Esophagus (tissue), 2 donors: ENCODE data around the gene SMARCD3. TPM values are rescaled to one million over a fixed set of nuclear protein-coding genes. Genes with fewer than 3 reads are reported as not detected.

Source experiments
- H3K27ac ChIP-seq, 2 donors: one replicate each; pipeline ENCODE4 v1.5.1; 2013; ENCODE audit warnings: low read depth in 2 of 2, mild to moderate bottlenecking in 2 of 2, inconsistent platforms in 1 of 2, low read length in 1 of 2, moderate library complexity in 1 of 2
- H3K27me3 ChIP-seq, 2 donors: one replicate each; pipeline ENCODE4 v1.6.1; 2013; ENCODE audit warnings: low read length in 2 of 2, control low read depth in 1 of 2, mild to moderate bottlenecking in 1 of 2; ENCODE audit not compliant: insufficient read depth in 2 of 2, control insufficient read depth in 1 of 2
- H3K36me3 ChIP-seq, 2 donors: one replicate each; pipeline ENCODE4 v1.6.1; 2013; ENCODE audit warnings: low read length in 1 of 2; ENCODE audit not compliant: control insufficient read depth in 2 of 2, insufficient read depth in 2 of 2
- H3K4me1 ChIP-seq, 2 donors: one replicate each; pipeline ENCODE4 v1.6.1; 2013; ENCODE audit warnings: low read length in 1 of 2; ENCODE audit not compliant: control insufficient read depth in 2 of 2, insufficient read depth in 2 of 2
- H3K4me3 ChIP-seq, 2 donors: one replicate each; pipeline ENCODE4 v1.5.1; 2013; ENCODE audit warnings: low read length in 2 of 2, mild to moderate bottlenecking in 2 of 2, low read depth in 1 of 2, moderate library complexity in 1 of 2
- H3K9me3 ChIP-seq, 2 donors: one replicate each; pipeline ENCODE4 v1.6.1; 2013; ENCODE audit warnings: mild to moderate bottlenecking in 2 of 2, low read depth in 1 of 2, low read length in 1 of 2, moderate library complexity in 1 of 2; ENCODE audit not compliant: control insufficient read depth in 2 of 2, insufficient read depth in 1 of 2
- WGBS, 2 donors: extraction: QIAGEN DNeasy Blood & Tissue Kit; methylation state at CpG; one replicate each; pipeline ENCODE4 v1.1.7; 2013; 5-methylcytosine and 5-hydroxymethylcytosine counted together
- polyA plus RNA-seq, 2 donors: library from polyadenylated mRNA; stranded (reverse); fragments of 200-250 nt; gene quantifications; one replicate each; pipeline ENCODE4 v1.2.3, GENCODE V29; 2013
- donor health status: healthy with polysubstance abuse.
- donor health status: Bipolar disorder and iron deficiency.

The SMARCD3 gene
- polyA plus RNA-seq, 2 donors, result 7.5 to 8.3 TPM

DNA sequence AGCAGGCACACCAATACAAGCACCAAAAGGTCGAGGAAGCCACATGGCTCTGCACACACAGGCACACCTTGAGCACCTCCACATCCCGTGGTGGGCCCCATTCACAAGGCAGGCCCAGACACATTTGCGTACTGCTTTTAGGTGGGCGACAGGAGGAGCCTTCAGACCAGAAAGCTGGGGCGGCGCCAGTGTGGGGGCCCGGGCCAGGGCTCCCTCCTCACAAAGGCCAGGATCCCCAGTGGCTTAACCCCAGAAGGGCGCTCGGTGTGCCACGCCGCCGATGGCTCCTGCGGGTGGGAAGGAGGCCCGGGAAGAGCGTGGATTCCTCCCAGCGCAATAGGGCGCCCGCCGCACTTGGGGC lies 2.8 kb upstream of the SMARCD3 start:
- Histone ChIP-seq H3K9me3 (no peaks in the 10 kb centered on the region), H3K36me3 (no peaks in the 10 kb centered on the region), H3K4me3 (peak overlapping the region; percentile 42 to 49), H3K4me1 (peaks cover 2 to 15% of the 10 kb centered on the region in 2 donors), H3K27ac (peak overlapping the region; percentile 74 to 76), H3K27me3 (no peaks in the 10 kb centered on the region)
- WGBS, 2 donors, result 5% methylated on average over 14 to 19 of the region's 19 CpGs

DNA sequence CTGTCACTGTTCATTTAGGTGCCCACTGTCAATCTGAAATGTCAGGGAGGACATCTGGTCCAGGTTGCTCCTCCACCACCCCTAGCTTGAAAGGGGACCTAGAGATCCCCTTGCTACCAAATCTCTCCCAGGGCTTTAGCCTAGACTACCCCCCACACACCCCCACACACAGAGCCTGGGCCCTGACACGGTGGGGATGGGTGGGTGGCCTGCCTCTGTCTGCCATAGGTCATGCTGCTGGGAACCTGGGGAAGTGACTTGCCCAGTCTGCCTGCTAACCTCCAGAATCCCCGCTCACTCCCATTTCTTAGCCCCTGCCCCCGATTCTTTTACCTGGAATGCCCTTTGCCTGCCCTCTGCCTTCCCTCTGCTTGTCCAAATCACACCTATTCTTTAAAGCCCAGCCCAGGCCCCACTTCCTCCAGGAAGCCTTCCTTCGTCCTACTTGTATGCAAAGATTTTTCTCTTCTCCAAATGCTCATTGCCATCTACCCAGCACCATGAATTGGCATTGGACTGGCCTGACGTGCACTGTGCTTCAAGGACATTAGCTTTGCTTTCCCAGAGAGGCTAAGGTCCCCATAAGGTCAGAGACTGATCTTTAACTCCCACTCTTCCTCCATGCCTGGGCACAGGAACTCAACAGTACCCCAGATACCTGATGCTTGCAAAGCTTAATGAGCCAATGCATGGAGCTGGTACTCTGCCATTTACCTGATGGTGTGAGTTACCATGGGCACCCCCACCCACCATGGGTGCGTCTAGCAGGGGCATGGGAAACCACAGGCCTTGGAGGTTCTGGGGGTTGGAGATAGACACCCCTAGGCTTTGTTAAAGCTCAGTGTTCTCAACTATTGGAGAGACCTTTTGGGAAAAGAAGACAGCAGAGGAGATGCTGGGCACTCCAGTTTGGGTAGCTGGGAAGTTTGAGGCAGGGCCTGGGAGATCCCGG lies 2.0 kb upstream of the SMARCD3 start:
- 64 to 73% methylated on average over 7 of the region's 7 CpGs for WGBS, 2 donors
- Histone ChIP-seq H3K4me1 (peaks cover 2 to 19% of the 10 kb centered on the region in 2 donors), H3K27ac (peak overlapping the region; percentile 12 to 85), H3K9me3 (no peaks in the 10 kb centered on the region), H3K36me3 (no peaks in the 10 kb centered on the region), H3K4me3 (no peak overlapping the region), H3K27me3 (no peaks in the 10 kb centered on the region)

DNA sequence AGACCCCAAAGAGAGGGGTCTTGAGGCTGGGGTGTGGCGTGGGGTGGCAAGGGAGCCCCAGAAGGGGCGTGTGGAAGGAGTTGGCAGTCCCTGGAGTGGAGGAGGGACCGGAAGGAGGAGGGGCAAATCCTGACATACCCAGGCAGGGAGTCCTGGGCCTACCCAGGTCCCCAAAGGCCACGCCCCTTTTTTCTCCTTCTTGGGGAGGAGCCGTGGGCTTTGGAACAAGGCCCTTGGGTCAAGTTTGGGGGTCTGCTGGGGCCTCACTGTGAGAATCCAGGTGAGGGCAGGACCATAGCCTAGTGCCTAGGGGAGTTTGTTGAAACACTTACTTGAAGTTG lies 1.2 kb upstream of the SMARCD3 start:
- peak overlapping the region; percentile 79 to 85 for H3K27ac ChIP-seq
- no peaks in the 10 kb centered on the region for H3K27me3 ChIP-seq
- H3K4me3 ChIP-seq, result no peak overlapping the region
- H3K36me3 ChIP-seq, result no peaks in the 10 kb centered on the region
- no peaks in the 10 kb centered on the region for H3K9me3 ChIP-seq
- WGBS, 2 donors, result 15 to 17% methylated on average over 4 to 5 of the region's 5 CpGs
- H3K4me1 ChIP-seq, result peaks cover 2 to 21% of the 10 kb centered on the region in 2 donors

DNA sequence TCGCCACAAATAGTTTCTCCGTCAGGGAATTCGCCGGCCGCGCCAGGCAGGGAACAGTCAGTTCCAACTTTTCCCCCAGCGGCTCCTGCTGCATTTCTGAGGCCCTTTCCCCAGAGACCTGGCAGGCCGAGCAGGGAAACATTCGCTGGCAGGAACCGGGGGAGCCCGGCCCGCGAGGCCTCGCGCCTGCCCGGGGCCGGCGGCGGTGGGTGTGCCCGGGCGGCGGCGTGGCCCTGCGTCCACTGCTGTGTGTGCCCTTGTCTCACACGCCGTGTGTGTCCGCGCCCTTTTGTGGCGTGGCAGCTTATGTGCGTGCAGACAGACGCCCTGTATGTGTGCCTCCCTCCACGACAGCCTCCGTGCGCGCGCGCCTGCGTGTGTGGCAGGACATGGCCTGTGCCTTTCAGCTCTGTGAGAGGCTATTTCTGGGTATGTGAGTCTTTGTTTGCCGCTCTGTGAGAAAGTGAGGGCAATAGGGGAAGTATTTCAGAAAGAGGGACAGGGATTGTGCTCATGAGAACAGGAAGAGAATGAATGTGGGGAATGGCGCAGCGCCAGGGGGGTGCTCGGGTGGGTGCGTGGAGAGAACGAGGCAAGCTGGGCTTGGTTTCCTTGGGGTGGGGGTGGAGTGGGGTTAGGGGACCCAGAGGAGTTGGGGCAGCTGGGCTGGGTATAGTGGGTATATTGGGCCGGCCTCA lies 689 bp upstream of the SMARCD3 start:
- Histone ChIP-seq H3K27ac (peak overlapping the region; percentile 79 to 85), H3K4me1 (peaks cover 3 to 21% of the 10 kb centered on the region in 2 donors), H3K4me3 (peak overlapping the region; percentile 50 to 53), H3K27me3 (no peaks in the 10 kb centered on the region), H3K36me3 (no peaks in the 10 kb centered on the region), H3K9me3 (no peaks in the 10 kb centered on the region)
- 3 to 5% methylated on average over 43 to 45 of the region's 45 CpGs for WGBS, 2 donors

DNA sequence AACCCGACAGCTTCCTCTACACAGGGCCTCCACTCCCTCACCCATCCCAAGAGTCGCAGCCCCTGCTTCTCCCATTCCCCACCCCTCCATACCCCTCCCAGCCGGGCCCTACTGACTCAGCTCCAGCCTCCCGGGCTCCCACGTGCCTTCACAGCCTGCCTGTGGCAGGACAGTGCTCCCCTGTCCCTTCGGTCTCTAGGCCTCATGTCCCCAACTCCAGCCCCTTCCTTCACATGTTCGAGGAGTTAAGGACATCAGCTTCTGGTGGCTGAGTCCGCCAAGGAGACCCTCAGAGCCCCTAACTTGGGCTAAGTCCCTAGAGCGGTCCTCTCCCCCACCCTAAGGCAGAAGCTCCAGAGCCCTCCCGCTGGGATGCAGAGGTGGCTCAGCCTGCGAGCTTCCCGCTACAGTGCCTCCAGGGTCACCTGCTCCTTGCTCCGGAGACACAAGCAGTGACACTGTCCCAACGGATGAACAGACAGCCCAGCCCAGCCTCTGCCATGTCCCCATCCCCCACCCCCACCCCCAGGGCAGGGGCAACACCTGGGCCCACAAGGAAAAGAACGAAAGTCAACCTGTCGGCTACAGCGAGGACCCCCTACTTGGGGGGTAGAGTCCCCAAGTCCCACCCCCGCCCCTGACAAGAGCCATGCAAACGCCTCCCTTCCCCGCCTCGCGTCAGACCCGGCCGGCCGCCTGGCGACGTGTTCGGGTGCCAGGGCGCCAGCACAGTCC lies 716 bp downstream of the SMARCD3 start:
- H3K9me3 ChIP-seq, result no peaks in the 10 kb centered on the region
- H3K4me1 ChIP-seq, result peaks cover 6 to 25% of the 10 kb centered on the region in 2 donors
- H3K4me3 ChIP-seq, result peak overlapping the region; percentile 50 to 53
- H3K27me3 ChIP-seq, result no peaks in the 10 kb centered on the region
- WGBS, 2 donors, result 11% methylated on average over 24 to 29 of the region's 29 CpGs
- peak overlapping the region; percentile 64 to 85 for H3K27ac ChIP-seq
- no peaks in the 10 kb centered on the region for H3K36me3 ChIP-seq

DNA sequence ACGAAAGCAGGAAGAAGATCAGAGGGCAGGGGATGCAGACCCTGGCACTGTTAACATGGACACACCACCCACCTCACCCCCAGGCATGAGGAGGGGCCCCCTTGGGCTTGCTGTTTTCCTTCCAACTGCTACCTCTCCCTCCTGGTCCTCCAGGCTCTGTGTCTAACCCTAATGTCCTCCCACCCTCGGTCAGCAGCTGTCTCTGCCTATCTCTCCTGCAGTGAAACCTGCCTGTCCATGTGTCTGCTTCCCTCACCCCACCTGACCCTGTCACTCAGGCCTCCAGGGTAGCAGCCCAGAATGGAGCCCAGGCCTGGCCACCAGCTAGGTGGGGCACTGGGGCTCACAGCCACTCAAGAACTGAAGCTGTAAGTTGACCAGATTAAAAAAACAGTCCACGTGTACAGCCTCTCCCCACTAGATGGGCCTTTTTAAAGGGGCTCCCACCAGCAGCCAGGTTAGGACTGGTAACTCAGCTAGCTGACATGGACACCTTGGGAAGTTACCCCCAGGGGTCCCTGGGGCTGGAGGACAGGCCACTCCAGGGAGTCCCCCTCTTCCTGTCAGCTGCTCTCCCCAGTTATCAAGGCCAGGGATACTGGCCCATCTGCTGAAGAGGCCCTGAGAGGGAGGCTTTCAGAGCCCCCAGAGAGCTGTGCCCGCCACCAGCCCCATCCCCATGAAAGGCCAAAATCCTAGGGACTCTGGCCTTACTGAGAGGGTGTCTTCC lies 1.5 kb downstream of the SMARCD3 start:
- H3K36me3 ChIP-seq, result no peaks in the 10 kb centered on the region
- 62 to 64% methylated on average over 4 of the region's 4 CpGs for WGBS, 2 donors
- H3K27me3 ChIP-seq, result no peaks in the 10 kb centered on the region
- no peaks in the 10 kb centered on the region for H3K9me3 ChIP-seq
- peak overlapping the region; percentile 64 to 85 for H3K27ac ChIP-seq
- H3K4me1 ChIP-seq, result peaks cover 6 to 23% of the 10 kb centered on the region in 2 donors
- H3K4me3 ChIP-seq, result no peak overlapping the region

DNA sequence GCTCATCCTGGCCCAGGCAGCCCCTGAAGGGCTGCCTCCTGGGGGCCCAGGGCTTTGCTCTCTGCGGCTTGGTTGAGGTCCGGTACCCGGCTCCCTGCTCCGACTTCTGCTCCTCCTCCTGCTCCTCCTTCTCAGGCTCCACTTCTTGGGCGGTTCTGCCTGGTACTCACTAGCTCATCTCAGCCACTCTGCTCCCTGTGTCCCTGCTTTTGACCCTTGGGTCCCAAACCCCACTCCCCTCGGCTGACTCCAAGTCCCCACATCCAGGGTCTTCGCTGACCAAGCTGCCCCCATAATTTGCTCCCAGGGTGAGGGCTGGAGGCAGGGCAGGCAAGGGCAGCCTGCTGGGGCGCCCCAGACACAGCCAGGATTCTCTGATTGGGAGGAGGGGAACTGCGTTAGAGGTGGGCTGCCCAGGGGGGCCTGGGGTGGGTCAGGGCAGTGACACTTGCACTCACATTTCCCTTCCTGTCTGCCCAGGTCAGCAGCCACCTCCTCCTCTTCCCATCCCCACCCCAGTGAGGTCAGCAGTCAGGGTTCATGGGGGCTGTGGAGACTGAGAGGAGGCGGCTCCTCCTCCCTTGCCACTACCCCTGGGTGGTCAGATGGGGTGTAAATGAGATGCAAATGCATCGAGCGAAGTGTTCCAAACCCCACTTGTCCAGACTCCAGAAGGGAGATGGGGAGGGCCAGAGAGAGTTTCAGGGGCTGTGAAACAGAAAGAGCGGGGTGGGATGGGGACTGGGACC lies 2.2 kb downstream of the SMARCD3 start:
- H3K27ac ChIP-seq, result peak overlapping the region in 1 of 2 donors; percentile 17
- no peaks in the 10 kb centered on the region for H3K27me3 ChIP-seq

DNA sequence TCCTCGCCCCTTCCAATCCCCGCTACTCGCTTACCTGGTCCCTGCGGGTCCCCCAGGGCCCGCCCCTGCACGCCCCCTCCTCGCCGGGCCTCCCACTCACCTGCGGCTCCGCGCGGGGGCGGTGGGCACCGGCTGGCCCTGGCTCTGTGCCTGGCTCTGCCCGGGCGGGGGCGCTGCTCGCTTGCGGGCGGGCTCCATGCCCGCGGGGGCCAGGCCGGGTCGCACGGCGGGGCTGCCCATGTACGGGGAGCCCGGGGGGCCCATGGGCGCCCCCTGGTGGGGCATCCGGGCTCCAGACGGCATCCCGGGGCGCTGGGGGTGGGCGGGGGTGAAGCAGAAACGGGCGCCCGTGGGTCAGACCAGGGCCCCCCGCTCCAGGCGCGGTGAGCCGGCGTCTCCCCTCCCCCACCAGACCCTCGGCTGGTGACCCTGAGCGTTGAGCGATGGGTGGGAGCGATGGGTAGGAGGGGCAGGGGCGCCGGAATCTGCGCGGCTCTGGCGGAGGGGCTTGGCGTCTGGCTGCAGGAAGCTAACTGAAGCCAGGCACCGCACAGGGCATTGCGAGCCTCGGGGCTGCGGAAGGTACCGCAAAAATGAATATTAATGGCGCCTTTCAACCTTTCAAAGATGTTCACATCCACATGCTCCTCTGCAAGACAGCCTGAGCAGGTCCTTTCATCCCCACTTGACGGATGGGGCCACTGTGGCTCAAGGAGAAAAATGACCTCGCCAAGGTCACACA lies 3.0 kb downstream of the SMARCD3 start:
- WGBS, 2 donors, result 3 to 4% methylated on average over 51 to 60 of the region's 60 CpGs
- peaks cover 4 to 23% of the 10 kb centered on the region in 2 donors for H3K4me1 ChIP-seq
- H3K36me3 ChIP-seq, result peaks cover 0 to 3% of the 10 kb centered on the region in 2 donors
- no peak overlapping the region for H3K27ac ChIP-seq
- H3K4me3 ChIP-seq, result peak overlapping the region in 1 of 2 donors; percentile 31
- H3K27me3 ChIP-seq, result no peaks in the 10 kb centered on the region
- no peaks in the 10 kb centered on the region for H3K9me3 ChIP-seq

More for the DNA sequence above, 2.2 kb downstream of the SMARCD3 start:
- H3K9me3 ChIP-seq, result no peaks in the 10 kb centered on the region
- peaks cover 4 to 23% of the 10 kb centered on the region in 2 donors for H3K4me1 ChIP-seq
- WGBS, 2 donors, result 45 to 49% methylated on average over 13 of the region's 13 CpGs
- H3K4me3 ChIP-seq, result no peak overlapping the region
- H3K36me3 ChIP-seq, result peaks cover 0 to 1% of the 10 kb centered on the region in 2 donors
